GM23338 (cell line): ENCODE results near the gene CDH8.

Experiments
- CREB1 ChIP-seq: fragments of 250-450 bp; sonication (Bioruptor Pico); IDR thresholded peaks from 2 replicates; pipeline ENCODE4 v1.5.0; 2020; ENCODE audit warnings: low read depth, mild to moderate bottlenecking, moderate library complexity
- CTCF ChIP-seq, 2 experiments: fragments of 200-600 bp in 1 of 2; sonication (generic) in 1 of 2; conservative IDR thresholded peaks; 2 replicates each; pipeline versions ENCODE4 v1.5.1 to v1.6.1; 2016 to 2017; ENCODE audit warnings: antibody characterized with exemption in 2 of 2, low read depth in 2 of 2, mild to moderate bottlenecking in 2 of 2, moderate library complexity in 1 of 2
- ETS1 ChIP-seq: IDR thresholded peaks from 2 replicates; pipeline ENCODE4 v1.6.1; 2016; ENCODE audit warnings: antibody characterized with exemption
- EZH2 ChIP-seq: fragments of 200-600 bp; sonication (generic); IDR thresholded peaks from one replicate; pipeline ENCODE4 v1.8.0; 2017; ENCODE audit warnings: antibody characterized with exemption, mild to moderate bottlenecking, low read depth; ENCODE audit not compliant: unreplicated experiment
- EZH2phosphoT487 ChIP-seq: fragments of 200-600 bp; sonication (generic); IDR thresholded peaks from one replicate; pipeline ENCODE4 v1.8.1; 2018; ENCODE audit warnings: antibody characterized with exemption; ENCODE audit not compliant: unreplicated experiment
- JUNB ChIP-seq: IDR thresholded peaks from one replicate; pipeline ENCODE4 v1.6.1; 2016; ENCODE audit warnings: antibody characterized with exemption; ENCODE audit not compliant: unreplicated experiment
- NANOG ChIP-seq: IDR thresholded peaks from 2 replicates; pipeline ENCODE4 v1.6.1; 2016; ENCODE audit warnings: antibody characterized with exemption, borderline replicate concordance
- POLR2AphosphoS5 ChIP-seq: IDR thresholded peaks from 2 replicates; pipeline ENCODE4 v1.6.1; 2016; ENCODE audit warnings: antibody characterized with exemption, low read depth
- REST ChIP-seq: IDR thresholded peaks from one replicate; pipeline ENCODE4 v1.6.1; 2018; ENCODE audit warnings: antibody characterized with exemption; ENCODE audit not compliant: unreplicated experiment
- ZNF331 ChIP-seq: fragments of 250-450 bp; sonication (Bioruptor Pico); IDR thresholded peaks from 2 replicates; pipeline ENCODE4 v1.5.0; 2020; ENCODE audit warnings: low read depth, mild to moderate bottlenecking, moderate library complexity
- ZNF462 ChIP-seq: fragments of 250-450 bp; sonication (Bioruptor Pico); IDR thresholded peaks from 2 replicates; pipeline ENCODE4 v1.5.0; 2020; ENCODE audit warnings: mild to moderate bottlenecking, moderate library complexity

GRCh38 chr16:62034231-62035114 is 1.8 kb downstream of the CDH8 start:
- TF ChIP-seq CTCF (conservative IDR thresholded peaks at IDR 0.05; ENCODE audit: low read depth in 2 of 2): no peak
- TF ChIP-seq EZH2phosphoT487: no peak
- no peak for TF ChIP-seq POLR2AphosphoS5
- TF ChIP-seq EZH2: no peak
- TF ChIP-seq ZNF331 (CRISPR knock-in tag): no peak
- TF ChIP-seq JUNB: no peak
- no peak for TF ChIP-seq CREB1
- no peak for TF ChIP-seq REST
- no peak for TF ChIP-seq ETS1
- TF ChIP-seq NANOG: no peak
- TF ChIP-seq ZNF462 (CRISPR knock-in tag): no peak
